Mucosa of descending colon (tissue), 3 donors: ENCODE measurements around the gene FAM168B. TPM values are rescaled to one million over a fixed set of nuclear protein-coding genes. Genes with fewer than 3 reads are reported as not detected.

Experiments used
- ATAC-seq: fragments of 200-7000 bp; cut with Tn5 transposase; one replicate; pipeline ENCODE4 v1.9.1; 2020; ENCODE audit warnings: mild to moderate bottlenecking, moderate library complexity
- DNase-seq, 3 donors: peaks; one replicate each; pipeline ENCODE4 v3.0.0-alpha.2; 2020
- H3K36me3 ChIP-seq: fragments of 200-600 bp; one replicate; pipeline ENCODE4 v1.8.0; 2021; ENCODE audit warnings: low read depth, mild to moderate bottlenecking
- H3K4me1 ChIP-seq: fragments of 200-600 bp; one replicate; pipeline ENCODE4 v1.8.0; 2021; ENCODE audit warnings: low read depth, mild to moderate bottlenecking
- H3K4me3 ChIP-seq: fragments of 200-600 bp; one replicate; pipeline ENCODE4 v1.8.0; 2021; ENCODE audit warnings: mild to moderate bottlenecking
- H3K9me3 ChIP-seq: fragments of 200-600 bp; one replicate; pipeline ENCODE4 v1.8.0; 2021; ENCODE audit warnings: mild to moderate bottlenecking
- CTCF ChIP-seq: fragments of 200-600 bp; IDR thresholded peaks from one replicate; pipeline ENCODE4 v1.8.0; 2022; ENCODE audit warnings: antibody characterized with exemption, mild to moderate bottlenecking
- intact Hi-C, 2 donors: fragments of 100-400 bp; cut with DNase I in 1 of 2; cut with micrococcal nuclease in 1 of 2; formaldehyde crosslinking; loops; one replicate each; pipeline versions ENCODE4 v1.11.0 to v1.11.1; 2022; cut with DNase I, micrococcal nuclease
- total RNA-seq, 3 donors: library from RNA; stranded (reverse); fragmentation: NEBNext Ultra II Directional in 2 of 3; extraction: Animal tissue kit (Norgen Biotek cat#: 25700) in 2 of 3; gene quantifications; one replicate each; pipeline versions ENCODE4 v1.2.1 to v1.2.4, GENCODE V29; 2021 to 2023
- donor health status: DM: no; HTN: no; CAD: no; lungs with moderate emphysema.
- donor health status: DM: no; HTN: no; CAD: no.
- donor health status: DM: no; HTN: yes; CAD: no.

Gene FAM168B
- total RNA-seq, 3 donors from 2014 or later: 79.1 to 131 (median 86.1) TPM

- Histone ChIP-seq H3K36me3 (no peaks in the 10 kb centered on the region), H3K4me3 (no peak overlapping the region), H3K9me3 (no peaks in the 10 kb centered on the region), H3K4me1 (no peaks in the 10 kb centered on the region)
- no peak for ATAC-seq
- intact Hi-C loops: no loop called here
- TF ChIP-seq CTCF: no peak
- no peak for DNase-seq
Observed at GRCh38 chr2:131041402-131042147, 51.7 kb downstream of the FAM168B start.

- Histone ChIP-seq H3K4me1 (no peaks in the 10 kb centered on the region), H3K9me3 (no peaks in the 10 kb centered on the region)
- DNase-seq: no peak
Observed at GRCh38 chr2:131040661-131041401, 52.4 kb downstream of the FAM168B start.

GRCh38 chr2:131039908-131040660, 53.2 kb downstream of the FAM168B start:
- intact Hi-C loops: no loop called here
- peak; percentile 37 for ATAC-seq
- DNase-seq: no peak
- no peaks in the 10 kb centered on the region for H3K9me3 ChIP-seq
- no peak overlapping the region for H3K4me3 ChIP-seq
- no peaks in the 10 kb centered on the region for H3K36me3 ChIP-seq
- H3K4me1 ChIP-seq: peaks cover 3% of the 10 kb centered on the region
- TF ChIP-seq CTCF: no peak

More at GRCh38 chr2:131040661-131041401, 52.4 kb downstream of the FAM168B start:
- no peak overlapping the region for H3K4me3 ChIP-seq
- no peaks in the 10 kb centered on the region for H3K36me3 ChIP-seq
- intact Hi-C loops: no loop called here
- no peak for TF ChIP-seq CTCF
- ATAC-seq: no peak

GRCh38 chr2:131039535-131039907, 53.7 kb downstream of the FAM168B start:
- H3K36me3 ChIP-seq: no peaks in the 10 kb centered on the region
- H3K9me3 ChIP-seq: no peaks in the 10 kb centered on the region
- intact Hi-C loops: no loop called here
- H3K4me1 ChIP-seq: peaks cover 4% of the 10 kb centered on the region
- no peak overlapping the region for H3K4me3 ChIP-seq
- DNase-seq (no peak), ATAC-seq (no peak)
- no peak for TF ChIP-seq CTCF

- ATAC-seq (no peak), DNase-seq (no peak)
- H3K4me1 ChIP-seq: peaks cover 4% of the 10 kb centered on the region
- no peak for TF ChIP-seq CTCF
- no peaks in the 10 kb centered on the region for H3K9me3 ChIP-seq
- H3K36me3 ChIP-seq: no peaks in the 10 kb centered on the region
- intact Hi-C loops: no loop called here
- no peak overlapping the region for H3K4me3 ChIP-seq
Observed at GRCh38 chr2:131039101-131039440, 54.2 kb downstream of the FAM168B start.
